ENCODE results near the gene RHBDL2.
A peak's percentile ranks its signal among the peaks of the same experiment; 100 is the strongest.
"Not testable (repeated sequence)": the region's sequence is repeated elsewhere in the genome, so short reads cannot be mapped to it uniquely, and the experiment has no call there.

RHBDL2 gene, protein sequence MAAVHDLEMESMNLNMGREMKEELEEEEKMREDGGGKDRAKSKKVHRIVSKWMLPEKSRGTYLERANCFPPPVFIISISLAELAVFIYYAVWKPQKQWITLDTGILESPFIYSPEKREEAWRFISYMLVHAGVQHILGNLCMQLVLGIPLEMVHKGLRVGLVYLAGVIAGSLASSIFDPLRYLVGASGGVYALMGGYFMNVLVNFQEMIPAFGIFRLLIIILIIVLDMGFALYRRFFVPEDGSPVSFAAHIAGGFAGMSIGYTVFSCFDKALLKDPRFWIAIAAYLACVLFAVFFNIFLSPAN

DNA sequence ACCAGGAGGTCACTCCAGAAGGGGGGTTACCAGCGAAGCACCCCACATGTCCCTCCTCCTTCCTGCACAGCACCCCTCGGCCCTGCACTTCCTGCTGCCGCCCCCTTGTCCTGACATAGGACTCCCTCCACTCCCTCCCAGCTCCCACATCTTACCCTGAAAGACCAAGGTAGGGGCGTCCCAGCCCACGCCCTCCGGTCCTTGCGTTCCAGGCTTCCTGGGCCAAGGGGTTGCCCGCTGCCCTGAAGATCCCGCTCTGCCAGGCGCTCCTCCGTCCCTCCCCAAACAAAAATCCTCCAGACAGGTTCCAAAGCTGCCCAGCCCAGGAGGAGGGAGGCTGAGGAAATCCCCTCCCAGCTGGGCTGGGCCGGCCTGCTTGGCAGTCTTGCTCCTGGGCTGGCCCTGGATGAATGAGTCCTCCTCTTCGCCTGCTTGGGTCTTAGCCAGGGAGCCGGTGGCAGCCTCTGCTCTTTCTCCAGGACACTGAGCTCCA is at the start of gene RHBDL2:
Gene RHBDL2 (minus strand): TSS at position 304 of the 493 bp plus-strand sequence. CDS start 22,618 bp downstream, outside the sequence.
- DNase-seq (ENCODE audit: low read depth in 2 of 2): no peak

DNA sequence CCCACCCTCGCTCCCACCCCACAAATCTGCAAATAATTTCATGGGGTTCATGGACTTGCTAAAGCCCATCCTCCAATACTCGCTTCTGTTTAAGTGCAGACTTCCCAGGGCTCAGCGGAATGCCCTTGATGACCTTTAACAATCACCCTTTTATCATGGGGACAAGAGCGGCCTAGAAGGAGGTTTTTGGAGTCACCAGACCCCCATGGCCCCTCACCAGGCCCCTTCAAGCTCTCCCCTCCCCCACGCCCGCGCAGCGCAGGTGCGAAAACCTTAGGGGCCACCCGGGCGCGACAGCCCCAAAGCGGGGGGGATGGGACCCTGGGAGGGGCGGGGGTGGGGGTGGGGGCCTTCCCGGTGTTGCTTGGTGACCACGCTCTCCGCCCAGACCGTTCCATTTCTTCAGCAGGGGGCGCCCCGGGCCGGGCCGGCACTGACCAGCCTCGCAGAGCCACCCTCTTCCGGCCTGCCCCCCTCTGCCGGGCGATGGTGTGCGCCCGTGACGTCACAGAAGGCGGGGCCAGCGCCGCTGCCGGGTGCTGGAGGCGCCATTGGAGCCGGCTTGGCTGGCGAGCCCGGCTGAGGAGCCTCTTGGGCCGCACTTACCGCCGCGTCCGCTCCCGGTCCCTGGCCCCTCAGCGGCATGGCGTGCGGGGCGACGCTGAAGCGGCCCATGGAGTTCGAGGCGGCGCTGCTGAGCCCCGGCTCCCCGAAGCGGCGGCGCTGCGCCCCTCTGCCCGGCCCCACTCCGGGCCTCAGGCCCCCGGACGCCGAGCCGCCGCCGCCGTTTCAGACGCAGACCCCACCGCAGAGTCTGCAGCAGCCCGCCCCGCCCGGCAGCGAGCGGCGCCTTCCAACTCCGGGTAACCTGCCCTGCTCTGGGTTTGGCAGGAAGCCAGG is 49.4 kb upstream of the RHBDL2 start, which contains the start of gene AKIRIN1:
Gene AKIRIN1 (plus strand): TSS at position 539 of the 900 bp plus-strand sequence. CDS start 105 bp downstream, at position 644.
- DNase-seq (ENCODE audit: low read depth in 2 of 2): peak; percentile 97

GRCh38 chr1:38990386-38990737 is 48.7 kb upstream of the RHBDL2 start:
- no peak for DNase-seq (ENCODE audit: low read depth in 2 of 2)

GRCh38 chr1:38989979-38990378 is 48.3 kb upstream of the RHBDL2 start:
- DNase-seq (ENCODE audit: low read depth in 2 of 2): no peak

DNA sequence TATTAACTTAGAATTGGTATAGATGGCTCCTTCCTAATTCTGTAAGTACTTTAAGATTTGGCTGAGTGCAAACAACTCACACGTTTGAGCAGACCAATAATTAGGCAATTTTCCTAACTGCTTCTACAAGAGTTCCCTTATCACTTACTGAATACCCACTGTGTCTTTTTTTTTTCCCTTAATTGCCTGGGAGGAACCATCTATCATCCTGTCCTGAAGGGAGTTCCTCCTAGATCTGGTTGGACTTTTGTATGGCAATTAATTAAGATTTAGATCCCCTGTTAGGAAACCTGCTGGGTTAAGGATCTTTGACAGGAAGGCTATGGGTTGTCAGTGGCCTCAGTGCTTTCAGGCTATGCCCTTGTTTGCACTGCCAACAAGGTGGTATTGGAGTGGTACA is 37.8 kb upstream of the RHBDL2 start:
- DNase-seq (ENCODE audit: low read depth in 2 of 2): not testable (repeated sequence)

DNA sequence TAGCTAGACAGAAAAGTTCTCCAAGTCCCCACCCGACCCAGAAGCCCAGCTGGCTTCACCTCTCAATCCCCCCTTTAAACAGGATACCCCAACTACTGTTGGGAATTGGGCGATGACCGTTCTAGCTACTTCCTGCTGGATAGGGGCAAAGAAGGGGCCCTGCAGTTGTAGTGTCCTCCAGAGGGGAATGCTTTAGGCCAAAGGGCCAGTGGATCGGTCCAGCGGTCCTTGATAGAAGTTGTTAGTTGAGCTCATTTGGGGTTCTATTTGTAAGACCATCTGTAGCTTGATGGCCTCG is 36.6 kb upstream of the RHBDL2 start:
- peak in 1 of 2 donors; percentile 22 for DNase-seq (ENCODE audit: low read depth in 2 of 2)

GRCh38 chr1:38977399-38978244 is 36.0 kb upstream of the RHBDL2 start:
- DNase-seq (ENCODE audit: low read depth in 2 of 2): peak in 1 of 2 donors; percentile 10

GRCh38 chr1:38973659-38974437 is 32.2 kb upstream of the RHBDL2 start:
- DNase-seq (ENCODE audit: low read depth in 2 of 2): no peak

- not testable (repeated sequence) for DNase-seq (ENCODE audit: low read depth in 2 of 2)
Measured at GRCh38 chr1:38973145-38973544, 31.5 kb upstream of the RHBDL2 start.

- DNase-seq (ENCODE audit: low read depth in 2 of 2): no peak
Measured at GRCh38 chr1:38964140-38964548, 22.5 kb upstream of the RHBDL2 start.

- no peak for DNase-seq (ENCODE audit: low read depth in 2 of 2)
Measured at GRCh38 chr1:38962560-38962959, 20.9 kb upstream of the RHBDL2 start.

GRCh38 chr1:38962113-38962512 is 20.5 kb upstream of the RHBDL2 start:
- DNase-seq (ENCODE audit: low read depth in 2 of 2): no peak

- no peak for DNase-seq (ENCODE audit: low read depth in 2 of 2)
Measured at GRCh38 chr1:38958967-38959366, 17.3 kb upstream of the RHBDL2 start.

GRCh38 chr1:38953433-38953860 is 11.8 kb upstream of the RHBDL2 start:
- DNase-seq (ENCODE audit: low read depth in 2 of 2): no peak

GRCh38 chr1:38950553-38950952 is 8.9 kb upstream of the RHBDL2 start:
- DNase-seq (ENCODE audit: low read depth in 2 of 2): no peak

- DNase-seq (ENCODE audit: low read depth in 2 of 2): no peak
Measured at GRCh38 chr1:38944547-38944946, 2.9 kb upstream of the RHBDL2 start.

DNA sequence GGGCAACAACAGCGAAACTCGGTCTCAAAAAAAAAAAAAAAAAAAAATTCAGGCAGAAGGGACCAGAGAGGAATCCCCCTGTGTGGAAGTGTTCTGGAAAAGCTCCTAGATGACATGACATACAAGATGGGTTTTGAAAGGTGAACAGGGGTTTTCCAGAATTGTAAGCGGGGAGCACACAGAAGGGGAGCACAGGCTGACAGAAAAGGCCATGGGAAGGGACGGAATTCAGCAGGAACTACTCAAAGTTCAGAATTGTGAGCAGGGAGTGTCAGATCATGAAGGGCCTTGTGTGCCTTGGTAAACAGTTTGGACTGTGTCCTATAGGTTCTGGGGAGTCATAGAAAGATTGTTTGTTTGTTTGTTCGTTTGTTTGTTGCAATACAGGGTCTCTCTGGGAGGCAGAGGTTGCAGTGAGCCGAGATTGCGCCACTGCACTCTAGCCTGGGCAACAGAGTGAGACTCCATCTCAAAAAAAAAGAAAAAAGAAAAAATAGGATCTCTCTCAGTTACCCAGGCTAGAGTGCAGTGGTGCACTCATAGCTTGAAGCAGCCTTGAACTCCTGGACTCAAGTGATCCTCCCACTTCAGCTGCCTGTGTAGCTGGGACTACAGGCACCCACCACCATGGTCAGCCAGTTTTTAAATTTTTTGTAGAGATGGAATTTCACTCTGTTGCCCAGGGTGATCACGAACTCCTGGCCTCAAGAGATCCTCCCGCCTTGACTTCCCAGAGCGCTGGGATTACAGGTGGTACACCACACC is 1.2 kb upstream of the RHBDL2 start:
- DNase-seq (ENCODE audit: low read depth in 2 of 2): no peak

DNA sequence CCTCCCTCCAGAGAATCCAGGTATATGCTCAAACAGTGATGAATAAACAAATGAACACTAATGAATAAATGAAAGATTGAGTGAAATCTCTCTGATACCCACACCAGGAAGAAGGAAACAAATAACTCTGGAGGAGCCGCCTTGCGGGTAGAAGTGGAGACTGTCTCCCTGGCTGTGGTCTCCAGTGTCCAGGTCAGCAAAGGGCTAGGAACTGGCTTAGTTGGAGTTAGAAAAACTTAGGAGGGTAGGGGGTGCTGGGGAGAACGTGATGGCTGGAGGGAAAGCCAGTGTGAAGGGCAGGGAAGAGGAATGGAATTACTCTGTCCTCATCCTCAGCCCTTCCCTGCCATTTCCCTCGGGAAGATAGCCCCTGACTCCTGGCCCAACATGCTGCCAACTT is 537 bp downstream of the RHBDL2 start:
- DNase-seq (ENCODE audit: low read depth in 2 of 2): no peak

DNA sequence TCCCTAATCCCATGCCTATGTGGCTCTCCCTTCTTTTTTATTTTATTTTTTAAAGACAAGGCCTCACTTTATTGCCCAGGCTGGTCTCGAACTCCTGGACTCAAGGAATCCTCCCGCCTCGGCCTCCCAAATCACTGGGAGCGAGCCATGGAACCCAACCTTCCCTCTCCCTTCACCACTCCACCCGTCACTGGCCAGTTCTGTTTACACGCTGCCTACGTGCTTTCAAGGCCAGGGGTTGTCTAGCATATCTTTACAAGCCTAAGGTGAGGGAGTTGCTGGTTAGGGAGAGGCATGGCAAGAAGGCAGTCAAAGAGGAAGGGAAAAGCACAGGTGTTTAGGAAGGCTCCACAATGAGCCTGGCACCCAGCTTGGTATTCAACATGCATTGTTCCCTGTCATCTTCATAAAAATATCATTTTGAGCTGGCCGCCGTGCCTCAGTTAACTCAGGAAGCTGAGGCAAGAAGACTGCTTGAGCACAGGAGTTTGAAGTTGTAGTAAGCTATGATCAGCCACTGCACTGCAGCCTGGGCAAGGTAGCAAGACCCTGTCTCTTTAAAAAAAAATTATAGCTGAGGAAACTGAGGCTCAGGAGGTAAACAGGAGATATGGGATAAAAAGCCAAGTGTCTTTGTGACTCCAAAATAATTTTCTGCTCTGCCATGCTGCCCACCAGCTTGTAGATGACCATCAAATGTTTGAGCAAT is 1.1 kb downstream of the RHBDL2 start:
- DNase-seq (ENCODE audit: low read depth in 2 of 2): no peak

All from stimulated activated CD4-positive, alpha-beta T cell treated with anti-CD3 and anti-CD28 coated beads, Interleukin-4, amount 100 ng/mL, for 48 hours (primary cell).